Measurements from ENCODE around the gene MRPS18B. TPM values are rescaled to one million over a fixed set of nuclear protein-coding genes. Genes with fewer than 3 reads are reported as not detected.

Gene MRPS18B
- total and polyA plus RNA-seq, 2 of the 4 experiments (the other 2 are of a cell fraction), result 51.2 to 82.3 TPM

DNA sequence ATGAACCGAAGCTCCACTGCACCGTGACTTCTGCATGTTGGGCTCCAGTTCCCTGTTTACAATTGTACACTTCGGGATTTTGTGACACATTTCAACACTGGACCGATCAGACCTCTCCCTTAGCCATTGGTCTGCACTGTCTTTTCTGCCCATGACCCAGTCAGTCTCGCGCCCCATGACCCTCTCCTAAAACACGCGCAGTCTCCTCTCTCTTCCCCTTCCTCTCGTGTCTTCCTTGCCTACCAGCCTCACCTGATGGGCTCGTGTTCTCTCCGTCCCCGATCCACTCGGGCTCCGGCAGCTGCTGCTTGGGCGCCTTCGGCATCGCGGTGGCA lies 46.9 kb upstream of the MRPS18B start:
- dilution Hi-C loops (cut with HindIII; ENCODE audit: low sequenced_read_pairs, unreplicated experiment), result no loop called here
- H2BK15ac ChIP-seq (ENCODE audit: low read depth, low read length), result no peak overlapping the region
- 0% methylated on average over 5 of the region's 18 CpGs; no CpG with 5 or more reads in 1 of the 2 experiments for WGBS, 2 experiments (ENCODE audit: extremely low coverage in 2 of 2, insufficient read length in 1 of 2)

More for the DNA sequence above, 46.9 kb upstream of the MRPS18B start:
- H3K23ac ChIP-seq (ENCODE audit: low read depth, low read length), result peak overlapping the region; percentile 35; the same call in 1 of the 2 replicates
- H3K56ac ChIP-seq (ENCODE audit: extremely low read depth, insufficient read depth, low read length), result peak overlapping the region; percentile 51; the same call in 1 of the 2 replicates
- H3K9me3 ChIP-seq (ENCODE audit: control insufficient read depth, insufficient read depth, low read length), result no peaks in the 10 kb centered on the region
- peak overlapping the region; percentile 90 for H3K4me2 ChIP-seq (ENCODE audit: low read depth, low read length)
- peak overlapping the region; percentile 96 for H2AFZ ChIP-seq (replicated peaks; ENCODE audit: low read length, poor library complexity)
- TF ChIP-seq, protein P1, sequence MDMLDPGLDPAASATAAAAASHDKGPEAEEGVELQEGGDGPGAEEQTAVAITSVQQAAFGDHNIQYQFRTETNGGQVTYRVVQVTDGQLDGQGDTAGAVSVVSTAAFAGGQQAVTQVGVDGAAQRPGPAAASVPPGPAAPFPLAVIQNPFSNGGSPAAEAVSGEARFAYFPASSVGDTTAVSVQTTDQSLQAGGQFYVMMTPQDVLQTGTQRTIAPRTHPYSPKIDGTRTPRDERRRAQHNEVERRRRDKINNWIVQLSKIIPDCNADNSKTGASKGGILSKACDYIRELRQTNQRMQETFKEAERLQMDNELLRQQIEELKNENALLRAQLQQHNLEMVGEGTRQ (IDR thresholded peaks at IDR 0.05; ENCODE audit: low read depth, low read length), result no peak
- TF ChIP-seq POLR2A (IDR thresholded peaks at IDR 0.05; ENCODE audit: low read depth, low read length), result no peak
- POLR2A ChIA-PET (ENCODE audit: unreplicated experiment), result interaction anchor here (0.5 to 0.6 kb wide), 2 partner anchors 17 to 147 kb away, joined by 3 to 31 read pairs; partner anchors contain the start of gene MDC1
- no peak overlapping the region for H2AK5ac ChIP-seq (ENCODE audit: low read depth, low read length)
- H2BK5ac ChIP-seq (ENCODE audit: low read depth, low read length, poor library complexity, severe bottlenecking), result peak overlapping the region; percentile 1
- H3K27me3 ChIP-seq (ENCODE audit: control insufficient read depth, insufficient read depth, low read length), result no peaks in the 10 kb centered on the region
- peaks cover 5% of the 10 kb centered on the region; the same call in 1 of the 2 replicates for H3K9me1 ChIP-seq (ENCODE audit: insufficient read depth, low read length)
- no peak overlapping the region for H2BK120ac ChIP-seq (ENCODE audit: low read depth, low read length)
- peak overlapping the region; percentile 45 to 86 for H4K8ac ChIP-seq (ENCODE audit: low read depth in 2 of 2, low read length in 2 of 2)
- BruUV-seq (replicated peaks), result TSS peak; percentile 38
- H2AK9ac ChIP-seq (replicated peaks; ENCODE audit: low read depth, low read length, poor library complexity), result no peak overlapping the region
- H3K4me3 ChIP-seq (ENCODE audit: insufficient read depth, low read depth, low read length), result peak overlapping the region; percentile 74
- H3K9ac ChIP-seq (ENCODE audit: low read depth, low read length), result peak overlapping the region; percentile 72
- peak overlapping the region; percentile 42 for H3K4ac ChIP-seq (ENCODE audit: low read depth, low read length)
- peaks cover 3% of the 10 kb centered on the region for H3K4me1 ChIP-seq (ENCODE audit: control insufficient read depth, insufficient read depth, low read length)
- H2BK20ac ChIP-seq (ENCODE audit: low read depth, low read length), result no peak overlapping the region
- 0 out of 2 replicates have a peak, but pooled peaks cover 1% of the 10 kb centered on the region for H3K36me3 ChIP-seq (ENCODE audit: control insufficient read depth, insufficient read depth, low read length)
- H4K5ac ChIP-seq (ENCODE audit: low read depth, low read length), result peak overlapping the region; percentile 2; the same call in 1 of the 2 replicates
- peaks cover 39% of the 10 kb centered on the region for H4K20me1 ChIP-seq (ENCODE audit: insufficient read depth, low read length)
- peak overlapping the region; percentile 32 for H3K27ac ChIP-seq (ENCODE audit: insufficient read depth, low read length)
- in situ Hi-C loops (cut with MboI; ENCODE audit: low sequenced_read_pairs), result no loop called here
- peaks cover 14 to 40% of the 10 kb centered on the region in 2 experiments for H3K79me1 ChIP-seq (ENCODE audit: low read depth in 1 of 2, low read length in 2 of 2)
- H3K18ac ChIP-seq (ENCODE audit: low read depth, low read length), result no peak overlapping the region
- no peak overlapping the region for H4K91ac ChIP-seq (ENCODE audit: insufficient read depth, low read depth, low read length)
- DNase-seq, result no peak
- CTCF ChIA-PET, result interaction anchor here (0.5 to 1.5 kb wide), 2 partner anchors 9 to 29 kb away, joined by 3 to 4 read pairs; no protein-coding TSS in a partner anchor
- intact Hi-C loops (cut with micrococcal nuclease), result loop anchor here (1.0 kb wide), 1 partner anchor 13 kb away; the partner anchor contains the start of gene PRR3
- ATAC-seq (ENCODE audit: low read depth), result peak; percentile 16
- peak overlapping the region; percentile 39 for H3K14ac ChIP-seq (replicated peaks; ENCODE audit: low read depth, low read length)

All from IMR-90 (cell line).